Stimulated activated CD8-positive, alpha-beta memory T cell treated with anti-CD3 and anti-CD28 coated beads, Interleukin-7, amount 100 ng/mL, for 4 hours (primary cell): Measurements from ENCODE around the gene ALKBH3.

ENCODE experiments used
- DNase-seq, 2 donors: peaks; one replicate each; pipeline ENCODE4 v3.0.0-alpha.2; 2020; ENCODE audit warnings: low read depth in 2 of 2

ALKBH3 gene

DNA sequence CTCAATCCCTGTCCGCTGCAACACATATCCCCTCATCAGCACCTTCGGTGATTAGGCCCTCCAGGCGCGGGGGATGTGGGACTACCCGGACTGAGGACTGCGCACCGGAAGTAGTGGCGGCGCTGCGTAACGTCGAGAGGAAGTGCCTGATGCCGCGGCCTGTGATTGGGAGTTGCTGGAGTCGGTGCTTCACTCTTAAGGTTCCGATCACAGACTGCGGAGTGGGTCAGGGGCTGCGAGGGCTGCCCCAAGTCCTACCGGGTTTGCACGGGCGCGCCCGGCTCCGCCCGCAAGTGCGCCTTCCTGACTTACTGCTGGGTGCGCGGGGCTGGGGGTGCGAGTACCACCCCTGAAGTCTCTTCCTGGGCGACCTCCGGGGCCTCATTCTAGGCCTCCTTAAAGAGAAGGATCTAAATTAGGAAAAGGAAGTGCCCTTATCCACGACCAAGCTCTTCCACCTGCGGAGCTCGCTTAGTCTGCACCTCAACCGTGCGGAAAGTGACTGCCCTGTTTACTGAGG lies at the start of gene ALKBH3:
Gene ALKBH3 (plus strand): TSS at position 192 of the 520 bp plus-strand sequence. CDS start 1,822 bp downstream, outside the sequence.
- DNase-seq, result peak; percentile 83 to 87

DNA sequence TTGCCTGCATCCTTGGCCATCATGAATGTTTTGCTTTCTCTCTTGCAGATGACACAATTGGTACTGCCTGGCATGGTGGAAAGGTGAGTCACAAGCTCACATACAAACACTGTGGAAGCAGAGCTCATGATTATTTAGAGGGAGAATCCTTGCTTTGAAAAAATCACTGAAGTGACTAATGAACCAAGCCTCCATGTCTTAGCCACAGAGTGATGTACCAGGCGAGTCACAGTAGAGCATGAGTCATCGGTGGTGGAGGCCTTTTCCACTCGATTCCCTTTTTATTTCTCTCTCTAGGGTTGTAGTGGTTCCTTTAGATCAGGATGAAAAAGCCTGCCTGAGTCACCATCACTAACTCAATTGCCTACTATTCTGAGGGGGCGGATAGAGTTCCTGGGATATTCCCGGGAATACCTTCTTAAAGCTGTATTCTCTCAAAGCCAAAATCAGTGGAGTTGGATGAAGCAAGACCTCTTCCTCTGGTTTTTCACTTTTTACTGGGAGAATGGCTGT lies 49.6 kb upstream of the ALKBH3 start:
- peak; percentile 36 to 45 for DNase-seq

GRCh38 chr11:43832536-43832935 lies 48.1 kb upstream of the ALKBH3 start:
- DNase-seq, result no peak

- DNase-seq, result no peak
Measured at GRCh38 chr11:43833657-43834073, 47.0 kb upstream of the ALKBH3 start.

GRCh38 chr11:43834286-43834685 lies 46.3 kb upstream of the ALKBH3 start:
- no peak for DNase-seq

GRCh38 chr11:43835104-43835503 lies 45.5 kb upstream of the ALKBH3 start:
- no peak for DNase-seq

DNA sequence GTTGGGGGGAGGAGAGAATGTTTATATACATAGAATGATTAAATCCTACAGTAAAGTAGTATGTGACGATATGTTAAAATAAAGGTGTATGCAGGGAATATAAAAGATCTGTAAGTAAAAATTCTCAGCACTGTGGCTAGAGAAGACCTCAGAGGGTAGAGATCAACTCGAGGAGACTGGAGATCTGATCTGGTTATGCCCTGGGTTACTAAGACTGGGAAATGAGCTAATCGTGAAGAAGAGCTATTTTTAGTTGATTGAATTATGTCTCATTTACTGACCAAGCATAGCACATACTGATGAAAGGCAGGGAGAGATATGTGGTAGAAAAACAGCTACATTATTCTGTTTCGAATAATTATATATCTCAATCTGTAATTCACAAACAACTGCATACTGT lies 42.8 kb upstream of the ALKBH3 start:
- DNase-seq, result no peak

- DNase-seq, result no peak
Measured at GRCh38 chr11:43842021-43842420, 38.6 kb upstream of the ALKBH3 start.

DNA sequence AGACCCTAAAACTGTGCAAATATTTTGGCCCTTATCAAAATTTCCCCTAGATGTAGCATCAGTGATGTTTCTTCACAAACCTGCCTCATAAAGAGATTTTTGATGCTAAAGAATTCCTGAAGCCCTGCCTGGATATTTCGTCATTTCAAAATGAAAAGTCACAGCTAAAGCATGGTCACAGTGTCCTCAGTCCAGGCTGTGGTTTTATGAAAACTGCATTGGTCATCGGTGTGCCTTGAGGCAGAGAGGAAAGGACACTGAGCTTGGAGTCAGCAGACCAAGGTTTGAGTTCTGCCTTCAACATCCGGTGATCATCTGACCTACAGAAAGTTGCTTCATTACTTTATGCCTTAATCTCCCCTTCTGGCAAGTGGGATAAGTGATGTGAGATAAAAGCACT lies 34.8 kb upstream of the ALKBH3 start:
- DNase-seq, result no peak

DNA sequence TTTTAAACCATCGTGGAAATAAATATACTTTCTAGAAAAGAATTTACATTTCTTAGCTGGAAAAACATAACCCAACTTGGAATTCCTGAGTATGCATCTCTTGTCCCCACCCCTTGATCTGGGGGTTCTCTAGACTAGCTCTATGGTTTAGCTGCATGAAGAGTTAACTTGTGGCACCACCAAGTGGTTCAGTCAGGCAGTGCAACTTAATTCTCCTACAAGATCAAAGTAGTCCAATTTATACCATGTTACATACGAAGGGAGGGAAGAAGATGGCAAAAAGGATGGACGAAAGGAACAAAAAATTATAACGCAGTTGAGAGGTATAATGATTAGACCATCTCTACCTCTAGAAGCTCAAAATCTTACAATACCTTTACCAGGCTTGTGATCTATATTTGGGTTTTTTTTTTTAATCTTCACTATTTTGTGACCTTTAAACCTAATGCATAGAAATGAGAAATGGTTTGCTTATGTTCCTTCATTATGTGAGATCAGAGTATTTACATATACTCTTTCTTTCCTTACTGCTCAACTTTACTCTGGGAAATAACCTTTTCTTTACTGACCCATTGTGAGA lies 28.5 kb upstream of the ALKBH3 start:
- peak; percentile 22 to 36 for DNase-seq

- no peak for DNase-seq
Measured at GRCh38 chr11:43853781-43854180, 26.9 kb upstream of the ALKBH3 start.

GRCh38 chr11:43856993-43857392 lies 23.6 kb upstream of the ALKBH3 start:
- DNase-seq, result no peak

GRCh38 chr11:43861141-43861540 lies 19.5 kb upstream of the ALKBH3 start:
- no peak for DNase-seq

DNA sequence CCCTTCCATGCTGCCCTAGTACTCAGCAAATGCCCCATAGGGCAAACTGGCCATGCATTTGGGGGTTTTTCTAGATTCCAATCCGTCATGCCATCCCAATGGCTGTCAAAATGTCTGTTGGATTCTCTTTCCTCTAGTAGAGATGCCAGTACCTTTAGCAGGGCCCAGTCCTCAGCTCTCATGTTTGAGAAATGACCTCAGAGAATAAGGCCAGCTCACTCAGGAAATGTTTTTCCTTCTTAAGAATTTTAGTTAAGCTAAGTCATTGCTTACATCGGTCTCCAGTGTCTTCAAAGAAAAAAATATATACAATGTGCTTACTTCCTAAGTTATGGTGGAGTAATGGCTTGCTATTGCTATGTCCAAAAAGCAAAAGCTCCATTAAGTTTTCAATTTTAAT lies 14.1 kb upstream of the ALKBH3 start:
- no peak for DNase-seq

- no peak for DNase-seq
Measured at GRCh38 chr11:43866969-43867368, 13.7 kb upstream of the ALKBH3 start.

DNA sequence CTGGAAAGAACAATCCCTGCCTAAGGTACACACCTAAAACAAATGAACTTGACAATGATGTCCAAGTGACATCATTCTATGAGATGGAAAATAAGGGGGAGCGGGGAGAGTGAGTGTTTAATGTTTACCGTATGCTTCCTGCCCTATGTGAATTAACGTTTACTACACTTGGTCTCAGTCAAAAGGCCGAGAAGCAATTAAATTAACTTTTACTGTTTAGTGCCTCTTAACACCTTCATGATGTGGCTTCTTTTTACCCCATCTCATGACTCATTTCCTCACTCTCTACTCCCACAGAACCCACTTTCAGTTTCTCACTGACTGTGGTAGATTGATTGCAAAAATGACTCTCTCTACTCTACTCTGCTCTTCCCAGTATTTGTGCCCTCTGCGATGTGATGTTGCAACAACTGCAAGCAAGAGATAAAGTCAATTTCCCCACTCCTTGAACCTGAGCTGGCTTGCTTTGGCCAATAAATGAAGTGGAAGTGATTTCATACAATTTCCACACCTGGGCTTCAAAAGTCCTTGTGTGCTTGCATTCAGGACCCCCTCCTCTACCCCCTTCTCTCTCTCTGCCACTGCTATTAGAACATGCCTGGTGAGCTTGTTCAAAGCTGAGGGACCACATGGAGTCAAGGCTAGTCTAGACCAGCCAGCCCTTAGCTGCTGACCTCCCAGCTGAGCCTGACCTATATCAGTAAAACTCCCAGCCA lies 11.6 kb upstream of the ALKBH3 start:
- DNase-seq, result peak; percentile 12 to 37

DNA sequence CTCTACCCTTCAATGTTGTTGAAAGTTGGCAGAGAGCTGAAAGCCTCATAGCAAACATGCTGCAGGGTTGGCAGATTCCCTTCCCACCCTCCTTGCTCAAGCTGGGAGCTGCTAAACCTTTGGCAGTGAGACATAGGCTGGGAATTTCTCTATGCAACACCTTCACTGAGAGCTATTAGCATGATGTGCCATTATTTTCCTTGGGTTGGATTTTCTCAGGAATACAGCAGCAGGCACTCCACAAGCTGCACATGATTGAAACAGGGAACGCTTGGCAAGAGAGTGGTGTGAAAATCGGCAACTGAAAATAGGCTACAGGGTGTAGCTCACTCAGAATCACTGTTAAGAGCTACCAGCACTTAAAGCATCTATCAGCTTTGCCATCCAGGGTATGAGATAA lies 9.6 kb upstream of the ALKBH3 start:
- no peak for DNase-seq

GRCh38 chr11:43872995-43873394 lies 7.6 kb upstream of the ALKBH3 start:
- no peak for DNase-seq

GRCh38 chr11:43874078-43874477 lies 6.6 kb upstream of the ALKBH3 start:
- DNase-seq, result no peak

- DNase-seq, result no peak
Measured at GRCh38 chr11:43874738-43875137, 5.9 kb upstream of the ALKBH3 start.

DNA sequence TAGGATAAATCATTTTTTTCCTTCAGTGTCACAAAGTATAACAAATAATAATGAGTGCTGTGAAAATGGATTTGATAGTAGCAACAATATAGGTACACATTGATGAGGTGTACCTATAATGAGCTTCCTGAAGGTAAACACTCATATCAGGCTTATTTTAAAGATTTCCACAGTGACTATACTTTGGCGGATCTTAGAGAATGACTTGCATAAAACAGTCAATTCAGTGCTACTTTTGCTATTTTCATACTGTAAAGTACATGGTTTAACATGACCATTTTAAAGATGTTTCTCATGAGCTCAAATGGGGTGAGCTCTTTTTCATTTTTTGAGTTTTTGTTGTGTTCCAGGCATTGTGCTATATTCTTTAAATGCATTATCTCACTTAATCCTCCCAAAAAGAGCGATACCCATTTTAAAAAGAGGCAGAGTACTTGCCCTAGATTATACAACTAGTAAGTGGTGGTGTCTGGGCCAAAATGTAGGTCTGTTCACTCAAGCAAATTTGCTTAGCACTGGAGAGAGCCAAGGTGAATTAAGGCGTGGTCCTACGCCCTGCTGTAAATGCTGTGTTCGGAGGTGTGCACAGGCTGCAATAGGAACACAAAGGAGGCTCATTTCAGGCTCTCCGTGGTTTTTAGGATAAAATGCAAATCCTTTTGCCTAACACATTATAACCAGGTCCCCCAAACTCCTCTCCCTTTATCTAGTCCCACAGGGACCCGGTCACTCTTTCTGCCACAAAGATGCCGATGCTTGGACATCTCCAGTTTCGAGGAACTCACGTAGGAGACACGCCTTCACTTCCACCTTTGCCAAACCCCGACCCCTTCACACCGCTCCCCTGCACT lies 617 bp upstream of the ALKBH3 start:
- DNase-seq, result no peak

- no peak for DNase-seq
Measured at GRCh38 chr11:43892851-43893250, 12.2 kb downstream of the ALKBH3 start.
